Measurements from ENCODE around the gene TOP1. TPM values are rescaled to one million over a fixed set of nuclear protein-coding genes. Genes with fewer than 3 reads are reported as not detected.

Gene TOP1
- polyA plus RNA-seq, 3 donors: 6.9 to 11.5 (median 11.5) TPM

GRCh38 chr20:41087777-41088176 lies 59.2 kb downstream of the TOP1 start:
- Histone ChIP-seq H3K9me3 (replicated peaks in 1 of 2; ENCODE audit: control insufficient read depth in 1 of 2, insufficient read depth in 1 of 2, low read length in 2 of 2) (no peaks in the 10 kb centered on the region), H4K20me1 (ENCODE audit: insufficient read depth, low read length) (peaks cover 34% of the 10 kb centered on the region), H3K27ac (ENCODE audit: low read depth in 1 of 2, low read length in 2 of 2) (no peak overlapping the region), H3K27me3 (ENCODE audit: control insufficient read depth in 2 of 2, insufficient read depth in 2 of 2, low read length in 2 of 2) (no peaks in the 10 kb centered on the region), H3K9ac (ENCODE audit: insufficient read depth, low read length, poor library complexity, severe bottlenecking) (no peak overlapping the region), H3K79me2 (ENCODE audit: insufficient read depth, low read length) (no peaks in the 10 kb centered on the region), H3K4me2 (replicated peaks; ENCODE audit: extremely low read depth, low read length, poor library complexity, severe bottlenecking) (no peak overlapping the region), H3K36me3 (replicated peaks in 1 of 2; ENCODE audit: control insufficient read depth in 1 of 2, insufficient read depth in 2 of 2, low read length in 2 of 2) (peaks cover 48 to 93% of the 10 kb centered on the region in 2 donors), H2AFZ (ENCODE audit: insufficient read depth, low read depth, low read length, poor library complexity, severe bottlenecking) (no peak overlapping the region), H3K4me3 (replicated peaks in 1 of 3; ENCODE audit: low read depth in 2 of 3, low read length in 3 of 3) (no peak overlapping the region), H3K4me1 (ENCODE audit: control insufficient read depth in 1 of 2, insufficient read depth in 2 of 2, low read length in 2 of 2) (peaks cover 11 to 16% of the 10 kb centered on the region in 2 donors)
- Mint-ChIP-seq H3K36me3 (peaks cover 74 to 93% of the 10 kb centered on the region in 2 donors), H3K4me1 (peaks cover 14% of the 10 kb centered on the region), H3K27me3 (ENCODE audit: low read depth in 3 of 3) (no peaks in the 10 kb centered on the region), H3K27ac (peak overlapping the region in 1 of 7 donors; percentile 33), H3K9me3 (no peaks in the 10 kb centered on the region), H3K4me3 (no peak overlapping the region)
- no peak for DNase-seq
- WGBS (ENCODE audit: insufficient coverage): 100% methylated on average over 2 of the region's 3 CpGs
- TF ChIP-seq CTCF (IDR thresholded peaks at IDR 0.05): no peak
- intact Hi-C loops (cut with micrococcal nuclease): loop anchor here in 1 of 2 donors (5.0 kb wide), 1 partner anchor 35 kb away; no protein-coding TSS in a partner anchor

GRCh38 chr20:41089555-41089954 lies 60.9 kb downstream of the TOP1 start:
- H3K4me1 Mint-ChIP-seq: peaks cover 14% of the 10 kb centered on the region
- no CpG with 5 or more reads among the region's 3 CpGs for WGBS (ENCODE audit: insufficient coverage)
- peaks cover 68 to 89% of the 10 kb centered on the region in 2 donors for H3K36me3 Mint-ChIP-seq
- H3K27ac Mint-ChIP-seq: peak overlapping the region in 1 of 7 donors; percentile 57
- Histone ChIP-seq H3K4me2 (replicated peaks; ENCODE audit: extremely low read depth, low read length, poor library complexity, severe bottlenecking) (no peak overlapping the region), H3K9ac (ENCODE audit: insufficient read depth, low read length, poor library complexity, severe bottlenecking) (no peak overlapping the region), H3K4me3 (replicated peaks in 1 of 3; ENCODE audit: low read depth in 2 of 3, low read length in 3 of 3) (no peak overlapping the region), H3K79me2 (ENCODE audit: insufficient read depth, low read length) (no peaks in the 10 kb centered on the region), H3K4me1 (ENCODE audit: control insufficient read depth in 1 of 2, insufficient read depth in 2 of 2, low read length in 2 of 2) (peaks cover 11 to 16% of the 10 kb centered on the region in 2 donors), H3K27ac (ENCODE audit: low read depth in 1 of 2, low read length in 2 of 2) (no peak overlapping the region), H3K36me3 (replicated peaks in 1 of 2; ENCODE audit: control insufficient read depth in 1 of 2, insufficient read depth in 2 of 2, low read length in 2 of 2) (peaks cover 49 to 92% of the 10 kb centered on the region in 2 donors), H3K9me3 (replicated peaks in 1 of 2; ENCODE audit: control insufficient read depth in 1 of 2, insufficient read depth in 1 of 2, low read length in 2 of 2) (no peaks in the 10 kb centered on the region), H2AFZ (ENCODE audit: insufficient read depth, low read depth, low read length, poor library complexity, severe bottlenecking) (no peak overlapping the region), H4K20me1 (ENCODE audit: insufficient read depth, low read length) (peaks cover 22% of the 10 kb centered on the region), H3K27me3 (ENCODE audit: control insufficient read depth in 2 of 2, insufficient read depth in 2 of 2, low read length in 2 of 2) (no peaks in the 10 kb centered on the region)
- no peak for TF ChIP-seq CTCF (IDR thresholded peaks at IDR 0.05)
- H3K4me3 Mint-ChIP-seq: no peak overlapping the region
- intact Hi-C loops (cut with micrococcal nuclease): loop anchor here in 1 of 2 donors (5.0 kb wide), 1 partner anchor 37 kb away; no protein-coding TSS in a partner anchor
- no peaks in the 10 kb centered on the region for H3K9me3 Mint-ChIP-seq
- no peaks in the 10 kb centered on the region for H3K27me3 Mint-ChIP-seq (ENCODE audit: low read depth in 3 of 3)
- DNase-seq: no peak

Data from CD14-positive monocyte (primary cell).